GM21576 (cell line): Measurements from ENCODE around the gene ASAP3.

Experiments used
- ATAC-seq: cut with Tn5 transposase; IDR thresholded peaks from one replicate; pipeline ENCODE4 v1.9.1; 2021; ENCODE audit warnings: mild to moderate bottlenecking, moderate library complexity; ENCODE audit not compliant: unreplicated experiment

Gene ASAP3

DNA sequence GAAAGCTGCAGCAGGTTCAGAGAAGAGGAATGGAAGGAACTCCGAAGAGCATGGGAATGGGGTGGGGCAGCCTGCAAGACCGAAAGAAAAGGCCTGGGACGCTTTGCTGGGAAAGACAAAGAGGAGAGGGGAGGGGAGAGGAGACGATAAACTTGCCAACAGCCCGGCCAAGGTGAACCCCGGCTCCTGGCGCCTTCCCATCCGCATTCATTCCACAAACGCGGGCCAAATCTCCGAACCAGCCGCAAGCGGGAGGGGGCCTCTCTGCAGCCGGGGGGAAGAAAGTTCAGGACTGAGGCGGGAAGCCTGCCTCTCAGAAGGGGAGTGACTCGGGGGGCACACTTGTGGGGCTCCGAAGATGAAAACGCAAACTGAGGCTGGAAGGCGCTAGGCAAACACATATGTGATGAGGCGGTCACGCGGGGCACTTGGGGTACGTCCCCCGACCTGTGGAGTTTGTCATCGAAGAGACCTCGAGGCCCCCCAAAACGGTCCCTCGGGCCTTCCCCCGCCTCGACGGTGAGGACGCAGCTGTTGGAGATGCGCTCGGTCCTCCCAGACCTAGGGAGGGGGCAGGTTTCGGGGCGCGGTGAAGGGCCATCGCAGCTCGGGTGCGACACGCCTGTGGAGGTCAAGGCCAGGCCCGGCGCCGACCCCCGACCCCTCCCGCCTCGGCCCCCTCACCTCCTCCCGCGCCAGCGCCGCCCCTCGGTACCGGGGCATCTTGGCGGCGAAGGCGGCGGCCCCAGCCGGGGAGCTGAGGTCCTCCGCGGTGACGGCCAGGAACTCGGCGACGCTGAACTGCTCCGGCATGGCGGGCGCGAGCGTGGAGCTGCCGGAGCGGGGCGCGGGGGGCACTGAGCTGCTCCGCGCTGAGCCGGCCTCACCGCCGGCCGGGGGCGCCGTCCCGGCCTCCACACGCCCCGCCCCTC lies at the start of gene ASAP3:
ASAP3 (minus strand) TSS at position 859 of the 932 bp plus-strand sequence; CDS start at position 813, 46 bp downstream.
- ATAC-seq = no peak

DNA sequence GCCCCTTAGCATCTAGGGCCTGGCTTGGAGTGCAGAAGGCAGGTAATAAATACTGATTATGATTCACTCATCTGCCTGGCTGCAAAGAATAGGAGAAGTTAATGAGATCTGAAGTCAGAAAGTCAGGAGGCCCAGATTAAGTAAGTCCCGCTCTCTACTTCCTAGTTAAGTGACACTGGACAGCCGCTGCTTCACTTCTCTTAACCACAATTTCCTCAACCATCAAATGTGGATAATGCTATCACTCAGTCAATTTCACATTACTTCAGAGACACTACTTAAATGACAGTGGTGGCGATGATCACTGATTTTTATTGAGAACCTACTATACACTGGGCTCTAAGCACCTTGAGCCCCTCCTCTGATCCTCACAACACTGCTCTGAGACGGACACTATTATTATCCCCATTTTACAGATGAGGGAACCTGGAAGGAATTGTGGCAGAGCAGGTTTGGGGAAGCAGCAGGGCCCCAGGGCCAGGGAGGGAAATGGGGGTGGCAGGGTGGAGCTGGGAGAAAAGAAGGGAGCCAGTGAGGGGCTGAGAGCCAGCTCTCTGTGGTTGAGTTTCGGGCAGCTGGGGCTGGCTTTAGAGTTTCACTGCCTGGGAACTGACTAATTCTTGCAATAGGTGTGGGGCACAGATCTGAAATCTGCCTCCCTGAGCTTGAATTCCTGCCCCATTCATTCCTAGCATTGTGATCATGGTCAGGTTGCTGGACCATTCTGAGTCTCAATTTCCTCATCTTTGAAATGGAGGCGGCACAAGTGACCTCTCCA lies 49.5 kb upstream of the ASAP3 start:
- ATAC-seq = no peak

GRCh38 chr1:23531562-23532094 lies 47.6 kb upstream of the ASAP3 start:
- ATAC-seq = no peak

DNA sequence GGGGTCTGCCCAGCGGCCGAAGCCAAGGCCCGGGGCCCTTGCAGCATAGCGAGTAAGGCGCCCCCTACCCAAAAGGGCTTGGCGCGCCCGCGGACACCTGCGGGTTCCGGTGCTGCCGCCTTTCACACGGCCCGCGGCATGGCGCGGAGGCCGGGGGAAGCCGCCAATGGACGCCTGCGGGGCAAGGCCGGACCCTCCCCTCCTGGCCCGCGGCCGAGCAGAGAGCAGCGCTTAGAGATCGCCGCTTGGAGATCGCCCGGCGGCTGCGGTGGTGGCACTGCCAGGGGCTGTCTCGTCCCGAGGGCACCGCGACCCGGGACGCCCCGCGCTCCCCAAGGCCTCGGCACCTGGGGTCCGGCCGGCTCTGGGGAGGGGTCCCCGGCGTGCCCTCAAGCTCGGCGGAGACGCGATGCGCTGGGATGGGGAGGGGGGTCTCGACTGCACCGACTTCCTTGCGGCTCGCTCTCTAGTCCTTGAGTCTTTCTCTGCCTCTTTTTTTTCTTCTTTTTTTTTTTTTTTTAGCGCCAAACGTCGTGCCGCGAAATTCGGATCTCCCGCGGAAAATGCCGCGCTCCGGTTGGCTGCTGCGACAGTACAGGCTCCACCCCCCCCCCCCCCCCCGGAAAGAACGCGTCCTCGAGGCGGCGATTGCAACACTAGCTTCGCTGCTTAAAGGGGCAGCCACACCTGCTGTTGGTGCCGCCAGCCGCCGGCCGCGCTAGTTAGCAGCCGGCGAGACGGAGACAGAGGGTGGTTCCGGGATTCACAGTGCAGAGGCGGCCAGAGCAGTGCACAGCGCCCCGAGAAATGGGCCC lies 47.0 kb upstream of the ASAP3 start, which contains the start of gene E2F2:
E2F2 (minus strand) TSS at position 487 of the 815 bp plus-strand sequence; CDS start at position 47, 440 bp downstream.
- peak; percentile 45 for ATAC-seq

- ATAC-seq = no peak
These were observed 46.2 kb upstream of the ASAP3 start for GRCh38 chr1:23530087-23530746.

- no peak for ATAC-seq
These were observed 45.4 kb upstream of the ASAP3 start for GRCh38 chr1:23529146-23530086.

- peak; percentile 41 for ATAC-seq
These were observed 44.4 kb upstream of the ASAP3 start for GRCh38 chr1:23528250-23528978.

- ATAC-seq = no peak
These were observed 43.9 kb upstream of the ASAP3 start for GRCh38 chr1:23527900-23528249.

DNA sequence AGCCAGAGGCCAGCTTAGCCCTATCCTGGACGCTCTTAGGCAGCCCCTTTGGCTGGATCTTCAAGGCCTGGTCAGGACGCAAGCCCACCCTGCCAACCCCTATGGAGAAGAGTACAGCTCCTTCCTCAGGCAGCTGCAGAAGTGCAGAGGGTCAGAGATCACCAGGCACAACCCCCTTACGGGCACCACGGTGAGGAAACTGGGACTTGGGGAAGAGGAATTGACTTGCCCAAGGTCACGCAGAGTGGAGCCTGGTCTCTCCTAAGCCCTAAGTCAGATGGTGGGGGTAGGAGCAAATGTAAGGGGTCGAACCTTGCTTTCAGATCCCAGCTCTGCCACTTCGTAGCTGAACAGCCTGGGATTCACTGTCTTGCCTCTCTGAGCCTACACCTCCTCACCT lies 43.4 kb upstream of the ASAP3 start:
- ATAC-seq = no peak

GRCh38 chr1:23526329-23527041 lies 42.5 kb upstream of the ASAP3 start:
- ATAC-seq = no peak

DNA sequence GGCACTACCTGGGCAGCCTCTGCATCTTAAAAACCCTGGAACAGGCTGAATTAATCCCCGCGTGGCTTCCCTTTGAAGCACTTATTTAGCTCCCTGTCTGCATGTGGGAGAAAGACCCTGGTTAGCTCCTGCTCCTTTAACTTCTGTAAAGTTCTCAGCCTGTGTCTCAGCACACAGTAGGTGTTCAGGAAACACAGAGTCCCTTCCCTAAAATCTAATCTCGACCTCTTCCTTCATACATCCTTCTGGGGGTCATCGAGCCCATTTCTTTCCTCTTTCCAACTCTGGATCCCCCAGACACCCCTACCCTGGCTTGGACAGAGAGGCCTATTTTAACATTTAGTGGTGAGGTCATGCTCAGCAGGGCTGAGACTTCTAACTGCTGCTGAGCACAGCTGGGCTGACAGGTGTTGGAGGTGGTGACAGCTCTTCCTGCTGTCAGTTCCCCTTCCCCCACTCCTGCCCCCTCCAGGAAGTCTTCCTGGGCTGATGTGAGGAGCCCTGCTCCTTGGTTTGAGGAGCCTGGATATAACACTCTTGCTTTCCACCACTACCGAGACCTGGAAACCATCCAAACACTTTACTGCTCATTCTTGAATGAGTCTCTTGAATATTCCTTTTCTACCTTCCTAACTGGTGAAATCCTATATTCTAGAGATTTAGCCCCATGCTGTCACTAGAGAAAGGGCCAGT lies 41.7 kb upstream of the ASAP3 start:
- no peak for ATAC-seq

DNA sequence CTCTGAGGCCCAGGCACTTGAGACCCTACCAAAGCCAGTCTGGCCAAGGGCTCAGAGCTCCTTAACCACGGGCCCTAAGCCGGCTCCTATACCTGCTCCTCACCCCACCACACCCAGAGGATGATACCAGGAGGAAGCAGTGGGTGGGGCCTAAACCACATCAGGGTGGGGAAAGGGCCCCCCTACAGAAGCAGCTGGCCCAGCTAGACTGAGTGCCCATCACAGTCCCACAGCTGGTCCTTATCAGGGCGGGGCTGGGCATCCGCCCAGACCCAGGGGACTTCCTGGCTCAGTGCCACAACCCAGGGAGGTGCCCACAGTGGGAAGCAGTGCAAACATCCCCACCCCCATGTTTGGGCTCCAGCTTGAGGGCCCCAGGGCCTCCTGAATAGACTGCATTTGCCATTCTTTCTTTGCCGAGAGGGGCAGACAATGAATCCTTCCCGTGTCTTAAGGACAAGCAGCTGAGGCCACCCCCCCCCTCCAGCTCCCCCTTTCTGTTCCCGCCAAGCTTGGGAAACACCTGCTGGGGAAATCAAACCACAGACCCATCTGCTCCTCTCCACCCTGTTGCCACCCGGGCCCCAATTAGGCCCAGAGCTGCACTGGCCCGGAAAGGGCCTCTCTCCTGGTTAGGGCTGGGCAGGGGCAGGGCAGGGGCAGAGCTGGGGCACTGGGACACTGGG lies 40.9 kb upstream of the ASAP3 start:
- no peak for ATAC-seq

DNA sequence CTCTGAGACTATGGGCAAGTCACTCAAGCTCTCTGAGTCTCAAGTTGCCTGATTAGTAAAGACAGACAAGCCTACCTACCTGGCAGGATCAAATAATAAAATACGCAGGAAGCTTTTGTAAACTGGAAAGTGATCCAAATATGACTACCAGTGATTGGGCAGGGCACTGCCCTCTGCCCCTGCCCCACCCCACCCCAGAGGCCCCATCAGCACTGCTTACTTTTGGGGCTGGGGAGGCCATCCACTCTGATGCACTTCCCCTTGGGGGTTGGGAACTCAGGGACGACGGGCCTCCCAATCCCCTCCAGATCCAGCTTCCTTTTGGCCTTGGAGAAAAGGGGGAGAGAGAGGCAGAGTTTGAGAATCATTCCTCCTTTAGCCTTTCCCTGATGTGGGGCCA lies 40.2 kb upstream of the ASAP3 start:
- ATAC-seq = no peak

GRCh38 chr1:23522244-23522982 lies 38.4 kb upstream of the ASAP3 start:
- ATAC-seq = no peak

- ATAC-seq = no peak
These were observed 37.6 kb upstream of the ASAP3 start for GRCh38 chr1:23521588-23521987.

DNA sequence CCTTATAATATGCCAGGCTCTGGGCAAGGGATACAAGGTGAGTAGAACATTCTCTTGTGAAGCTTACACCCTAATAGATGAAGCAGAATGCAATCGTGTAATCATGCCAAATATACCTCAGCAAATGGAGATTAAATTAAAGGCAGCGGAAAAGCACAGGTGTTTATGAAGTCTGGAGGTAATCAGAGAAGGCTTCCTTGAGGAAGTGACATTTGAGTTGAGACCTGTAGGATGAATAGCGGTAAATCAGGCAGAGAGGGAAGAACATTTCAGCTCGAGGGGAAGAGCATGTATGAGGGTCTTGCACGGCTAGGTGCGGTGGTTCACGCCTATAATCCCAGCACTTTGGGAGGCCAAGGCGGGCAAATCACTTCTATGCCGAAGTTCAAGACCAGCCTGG lies 33.6 kb upstream of the ASAP3 start:
- no peak for ATAC-seq
